DMS114 treated with DMSO at 0.1 percent for 48 hours (cell line): ENCODE results near the gene HHEX.
A peak's percentile ranks its signal among the peaks of the same experiment; 100 is the strongest.
"Not testable (repeated sequence)": the region's sequence is repeated elsewhere in the genome, so short reads cannot be mapped to it uniquely, and the experiment has no call there.

ENCODE experiments used
- DNase-seq: peaks from one replicate; lab custom pipeline; 2025; ENCODE audit not compliant: unreplicated experiment; lab: John Stamatoyannopoulos, UW

HHEX gene

DNA sequence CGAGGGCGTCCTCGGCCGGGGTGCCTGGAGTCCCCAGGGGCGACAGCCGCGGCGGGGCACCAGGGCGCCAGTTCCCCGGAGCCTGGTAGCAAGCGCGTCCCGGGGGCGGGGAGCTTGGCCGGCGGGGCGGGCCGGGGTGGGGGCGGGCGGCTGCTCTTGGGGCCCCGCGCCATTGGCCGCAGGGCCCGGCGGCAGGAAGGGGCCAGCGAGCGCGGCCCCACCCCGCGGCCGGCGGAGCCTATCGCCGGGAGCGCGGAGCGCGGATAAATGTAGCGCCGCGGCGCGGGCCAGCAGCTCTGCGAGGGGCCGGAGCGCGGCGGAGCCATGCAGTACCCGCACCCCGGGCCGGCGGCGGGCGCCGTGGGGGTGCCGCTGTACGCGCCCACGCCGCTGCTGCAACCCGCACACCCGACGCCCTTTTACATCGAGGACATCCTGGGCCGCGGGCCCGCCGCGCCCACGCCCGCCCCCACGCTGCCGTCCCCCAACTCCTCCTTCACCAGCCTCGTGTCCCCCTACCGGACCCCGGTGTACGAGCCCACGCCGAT is at the start of gene HHEX:
Gene HHEX, plus strand, starts transcription at position 293 of the 548 bp plus-strand sequence. Its CDS starts 32 bp downstream, at position 325.
- peak; percentile 43 for DNase-seq

DNA sequence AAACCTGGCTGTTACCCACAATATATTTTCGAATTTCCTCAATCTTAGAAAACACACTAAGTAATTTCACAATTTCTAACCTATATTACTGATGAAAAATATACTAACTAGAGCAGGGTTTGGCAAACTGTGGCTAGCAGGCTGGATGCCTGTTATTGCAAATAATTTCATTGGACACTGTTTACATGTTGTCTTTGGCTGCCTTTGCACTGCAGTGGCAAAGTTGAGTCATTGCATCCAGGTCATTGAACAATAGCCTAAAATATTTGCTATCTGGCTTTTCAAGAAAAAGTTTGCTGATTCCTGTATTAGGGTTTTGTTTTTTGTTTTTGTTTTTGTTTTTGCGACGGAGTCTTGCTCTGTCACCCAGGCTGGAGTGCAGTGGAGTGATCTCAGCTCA is 49.6 kb upstream of the HHEX start:
- no peak for DNase-seq

DNA sequence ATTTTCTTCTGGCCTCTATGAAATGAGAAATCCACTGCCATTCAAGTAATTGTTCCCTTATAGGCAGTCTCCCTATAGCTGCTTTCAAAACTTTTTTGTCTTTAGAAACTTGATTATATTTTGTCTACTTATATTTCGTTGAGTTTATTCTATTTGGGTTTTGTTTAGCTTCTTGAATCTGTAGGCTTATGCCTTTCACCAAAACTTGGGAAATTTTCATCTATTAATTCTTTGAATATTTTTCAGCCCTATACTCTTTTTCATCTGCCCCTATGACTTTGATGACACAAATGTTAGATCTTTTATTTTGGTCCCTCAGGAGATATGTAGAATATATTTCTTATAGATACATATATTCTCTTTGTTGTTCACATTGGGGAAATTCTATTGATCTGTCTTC is 48.3 kb upstream of the HHEX start:
- DNase-seq, result no peak

DNA sequence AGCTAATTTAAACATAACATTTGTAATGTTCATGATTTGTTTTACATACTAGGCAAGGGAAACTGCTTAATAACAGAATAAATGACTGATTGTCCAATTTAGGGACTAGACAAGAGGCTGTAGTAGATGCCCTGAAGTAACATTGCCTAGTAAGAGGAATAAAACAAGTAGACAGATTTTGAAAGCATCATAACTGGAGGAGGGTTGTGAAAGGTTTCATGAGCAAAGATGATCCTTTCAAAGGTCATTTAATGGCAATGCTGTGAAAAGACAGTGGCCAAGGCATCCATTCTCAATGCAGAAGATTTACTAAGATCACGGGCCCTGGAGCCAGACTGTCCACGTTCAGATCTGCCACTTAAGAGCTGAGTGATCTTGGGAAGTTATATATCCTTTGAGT is 44.8 kb upstream of the HHEX start:
- DNase-seq, result no peak

DNA sequence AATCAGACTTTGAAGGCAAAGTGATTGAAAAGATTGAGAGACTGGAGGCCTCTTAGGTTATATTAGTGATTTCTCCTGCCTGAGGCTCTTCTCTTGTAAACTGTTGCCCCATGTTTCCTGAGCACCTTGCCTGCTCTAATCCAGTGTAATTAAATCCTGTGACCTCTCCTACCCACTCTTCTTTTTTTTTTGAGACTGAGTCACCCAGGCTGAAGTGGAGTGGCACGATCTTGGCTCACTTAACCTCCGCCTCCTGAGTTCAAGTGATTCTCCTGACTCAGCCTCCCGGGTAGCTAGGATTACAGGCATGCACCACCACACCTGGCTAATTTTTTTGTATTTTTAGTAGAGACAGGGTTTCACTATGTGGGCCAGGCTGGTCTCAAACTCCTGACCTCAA is 38.9 kb upstream of the HHEX start:
- not testable (repeated sequence) for DNase-seq

DNA sequence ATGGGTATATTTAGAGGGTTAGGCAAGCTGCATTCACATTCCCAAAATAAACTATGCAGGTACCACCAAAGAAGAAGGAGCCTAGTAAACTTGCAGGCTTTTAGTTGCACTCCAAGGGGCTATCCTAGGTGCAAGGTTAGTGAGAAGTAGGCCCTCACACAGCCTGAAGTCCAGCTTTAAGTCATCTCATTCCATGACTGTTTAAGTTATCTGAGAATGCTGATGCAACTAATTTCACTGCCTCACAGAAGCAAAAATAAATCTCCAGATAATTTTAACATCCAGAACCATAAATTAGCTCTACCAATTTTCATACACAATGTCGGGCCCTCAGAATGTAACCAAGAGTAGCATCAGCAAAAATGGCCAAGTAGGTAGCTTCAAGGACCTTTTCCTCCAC is 34.3 kb upstream of the HHEX start:
- no peak for DNase-seq

DNA sequence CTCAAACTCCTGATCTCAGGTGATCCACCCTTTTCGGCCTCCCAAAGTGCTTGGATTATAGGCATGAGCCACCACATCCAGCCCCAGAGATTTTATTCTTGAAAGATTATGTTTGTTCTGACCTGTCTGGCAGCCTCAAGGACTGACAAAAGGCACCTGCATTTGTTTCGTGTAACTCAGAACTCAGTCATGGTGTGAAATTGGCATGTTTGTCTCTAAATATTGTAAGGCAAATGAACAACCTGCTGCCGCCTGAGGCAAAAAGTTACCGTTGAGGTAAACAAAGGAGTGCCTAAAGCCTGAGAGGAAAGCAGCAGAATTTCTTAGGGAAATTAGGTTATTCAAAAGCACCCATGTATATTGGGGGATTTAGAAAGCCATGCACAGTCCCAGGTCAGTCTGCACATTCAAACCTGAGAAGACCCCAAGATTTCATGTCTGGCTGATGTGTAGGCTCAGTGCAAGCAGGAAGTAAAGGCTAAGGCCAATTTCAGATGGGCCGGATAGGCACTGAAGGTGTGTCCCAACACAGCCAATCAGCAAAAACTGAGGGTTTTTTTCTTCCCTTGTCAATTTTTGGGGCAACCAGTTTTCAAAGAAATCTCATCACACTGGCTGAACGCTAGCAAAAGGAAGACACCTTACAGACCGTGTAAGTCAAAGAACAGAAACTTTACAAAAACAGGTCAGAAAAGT is 33.3 kb upstream of the HHEX start:
- DNase-seq, result no peak

DNA sequence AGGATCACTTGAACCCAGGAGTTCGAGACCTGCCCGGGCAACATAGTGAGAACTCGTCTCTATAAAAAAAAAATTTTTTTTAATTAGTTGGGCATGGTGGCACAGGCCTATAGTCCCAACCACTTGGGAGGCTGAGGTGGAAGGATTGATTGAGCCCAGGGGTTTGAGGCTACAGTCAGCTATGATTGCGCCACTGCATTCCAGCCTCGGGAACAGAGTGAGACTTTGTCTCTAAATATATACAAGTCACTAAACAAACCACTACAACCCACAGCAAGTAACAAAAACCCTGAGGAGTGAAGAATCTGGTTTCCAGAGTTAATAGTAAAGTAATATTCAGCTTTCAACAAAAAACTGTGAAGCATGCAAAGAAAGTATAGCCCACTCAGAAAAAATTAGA is 32.7 kb upstream of the HHEX start:
- no peak for DNase-seq

DNA sequence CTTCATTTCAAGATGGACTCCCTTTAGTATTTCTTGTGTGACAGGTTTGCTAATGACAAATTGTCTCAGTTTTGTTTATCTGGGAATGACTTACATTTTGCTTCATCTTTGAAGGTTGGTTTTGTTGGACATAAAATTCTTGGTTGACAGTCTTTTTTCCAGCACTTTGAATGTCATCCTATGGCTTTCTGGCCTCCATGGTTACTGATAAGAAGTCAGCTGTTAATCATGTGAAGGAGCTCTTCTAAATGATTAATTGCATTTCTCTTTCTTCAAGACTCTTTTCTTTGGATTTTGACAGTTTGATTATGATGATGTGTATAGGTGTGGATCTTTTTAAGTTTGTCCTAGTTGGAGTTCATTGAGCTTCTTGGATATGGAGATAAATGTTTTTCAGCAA is 26.9 kb upstream of the HHEX start:
- no peak for DNase-seq

DNA sequence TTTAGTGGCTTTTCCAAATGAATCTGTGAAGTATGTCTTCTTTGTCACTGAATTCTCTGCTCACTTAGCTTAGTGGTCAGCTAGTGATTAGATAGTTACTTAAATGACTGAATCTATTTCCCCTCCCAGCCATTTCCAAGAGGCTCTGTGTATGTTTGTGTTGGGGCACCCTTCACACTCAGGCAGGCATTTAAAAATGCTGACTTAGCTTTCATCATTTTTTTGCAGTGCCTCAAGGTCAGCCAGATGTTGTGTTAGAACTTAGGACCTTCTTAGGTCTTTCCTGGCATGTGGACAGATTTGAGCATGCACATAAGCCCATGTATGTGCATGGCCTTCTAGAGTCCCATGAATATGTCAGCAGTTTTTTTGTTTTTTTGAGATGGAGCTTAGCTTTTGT is 25.4 kb upstream of the HHEX start:
- DNase-seq, result no peak

DNA sequence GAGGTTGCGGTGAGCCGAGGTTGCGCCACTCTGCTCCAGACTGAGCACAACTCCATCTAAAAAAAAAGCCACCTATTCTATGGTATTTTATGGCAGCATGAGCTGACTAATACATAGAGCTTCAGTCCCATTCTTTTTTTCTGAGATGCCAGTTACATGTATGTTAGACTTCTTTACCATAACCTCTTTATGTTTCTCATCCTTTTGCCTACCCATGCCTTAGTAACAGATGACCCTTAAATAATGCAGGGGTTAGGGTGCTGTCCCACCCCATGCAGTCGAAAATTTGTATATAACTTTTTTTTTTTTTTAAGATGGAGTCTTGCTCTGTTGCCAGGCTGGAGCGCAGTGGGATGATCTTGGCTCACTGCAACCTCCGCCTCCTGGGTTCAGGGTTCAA is 22.7 kb upstream of the HHEX start:
- DNase-seq, result no peak

DNA sequence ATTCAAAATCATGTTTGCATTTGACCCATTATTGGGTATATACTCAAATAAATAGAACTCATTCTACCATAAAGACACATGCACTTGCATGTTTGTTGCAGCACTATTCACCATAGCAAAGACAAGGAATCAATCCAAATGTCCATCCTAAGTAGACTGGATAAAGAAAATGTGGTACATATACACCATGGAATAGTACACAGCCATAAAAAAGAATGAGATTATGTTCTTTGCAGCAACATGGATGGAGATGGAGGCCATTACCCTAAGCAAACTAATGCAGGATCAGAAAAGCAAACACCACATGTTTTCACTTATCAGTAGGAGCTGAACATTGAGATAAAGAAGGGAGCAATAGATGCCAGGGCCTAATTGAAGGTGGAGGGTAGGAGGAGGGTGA is 12.0 kb upstream of the HHEX start:
- no peak for DNase-seq

DNA sequence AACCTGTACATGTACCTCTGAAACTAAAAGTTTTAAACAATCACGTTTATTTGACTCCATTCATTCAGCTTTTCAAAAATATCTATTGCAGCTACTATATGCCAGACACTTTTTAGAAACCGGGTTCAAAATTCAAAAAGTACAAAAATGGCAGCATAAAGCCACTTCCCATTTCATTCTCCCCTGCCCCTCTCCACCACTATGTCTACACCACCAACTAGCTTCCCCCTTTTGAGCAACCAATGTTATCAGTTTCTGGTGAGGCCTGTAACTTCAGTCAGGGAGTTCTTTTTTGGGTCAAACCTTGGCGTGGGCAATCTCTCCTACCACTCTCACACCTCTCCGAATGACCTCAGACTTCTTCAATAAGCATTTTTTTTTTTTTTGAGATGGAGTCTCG is 11.5 kb upstream of the HHEX start:
- DNase-seq, result no peak

DNA sequence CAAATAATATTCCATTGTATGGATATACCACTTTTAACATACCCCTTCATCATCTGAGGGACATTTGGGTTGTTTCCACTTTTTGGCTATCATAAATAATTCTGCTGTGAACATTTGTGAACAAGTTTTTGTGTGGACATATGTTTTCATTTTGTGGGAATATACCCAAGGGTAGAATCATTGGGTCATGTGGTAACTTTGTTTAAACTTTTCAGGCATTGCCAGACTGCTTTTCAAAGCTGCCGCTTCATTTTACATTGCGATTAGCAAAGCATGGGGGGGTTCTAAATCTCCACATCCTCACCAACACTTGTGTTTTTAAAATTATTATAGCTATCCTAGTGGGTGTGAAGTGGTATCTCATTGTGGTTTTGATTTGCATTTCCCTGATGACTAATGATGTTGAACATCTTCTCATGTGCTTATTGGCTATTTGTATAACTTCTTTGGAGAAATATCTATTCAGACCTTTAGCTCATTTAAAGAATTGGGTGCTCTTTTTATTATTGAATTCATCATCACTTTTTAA is 8.4 kb upstream of the HHEX start:
- DNase-seq, result no peak

DNA sequence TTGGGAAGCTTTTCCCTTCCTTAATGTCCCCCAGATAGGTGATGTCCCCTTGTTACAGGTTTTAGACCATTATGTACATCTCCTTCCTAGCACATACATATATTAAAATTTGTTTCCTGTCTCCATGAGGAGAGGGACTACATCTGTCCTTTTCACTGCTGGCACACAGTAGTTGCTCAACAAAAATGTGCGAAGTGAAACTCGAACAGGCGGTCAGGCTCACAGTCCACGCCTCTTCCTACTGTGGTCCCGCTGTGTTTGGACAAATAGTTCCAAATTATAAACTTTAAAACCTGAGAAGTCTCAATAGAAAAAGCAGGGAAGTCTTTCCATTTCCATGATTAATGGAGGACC is 1.2 kb upstream of the HHEX start:
- DNase-seq, result no peak

DNA sequence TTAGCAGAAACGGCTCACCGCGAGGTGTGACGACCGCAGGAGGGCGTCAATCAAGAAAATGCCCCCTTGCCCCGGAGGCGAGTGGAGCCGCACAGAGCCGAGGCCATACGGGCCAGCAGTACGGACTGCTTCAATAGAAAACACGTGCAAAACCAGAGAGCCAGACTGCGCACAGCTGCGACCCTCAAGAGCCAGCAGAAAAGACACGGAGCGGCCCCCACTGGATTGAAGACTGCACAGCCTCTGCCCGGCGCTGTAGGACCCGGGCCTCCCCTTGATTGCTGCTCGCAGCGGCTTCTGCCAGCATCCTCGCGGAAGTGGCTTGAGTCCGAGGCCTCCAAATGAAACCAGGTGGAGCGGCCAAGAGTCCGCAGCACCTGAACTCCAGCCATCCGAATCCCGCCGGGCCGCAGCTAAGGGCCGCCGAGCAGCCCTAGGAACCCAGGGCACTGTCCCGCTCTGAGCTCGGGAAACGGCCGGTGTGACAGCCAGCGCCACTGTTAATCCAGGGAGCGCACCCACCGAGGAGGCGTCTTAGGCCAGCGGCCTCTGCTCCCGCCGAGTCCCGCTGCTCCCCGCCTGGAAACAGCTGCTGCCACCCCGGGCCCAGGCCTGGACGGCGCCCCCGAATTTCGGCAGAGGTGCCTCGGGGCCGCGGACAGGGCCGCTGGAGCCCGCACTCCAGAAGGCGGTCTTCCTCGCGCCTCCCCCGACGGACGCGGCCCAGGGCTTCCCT is 660 bp upstream of the HHEX start:
- DNase-seq, result peak; percentile 49

DNA sequence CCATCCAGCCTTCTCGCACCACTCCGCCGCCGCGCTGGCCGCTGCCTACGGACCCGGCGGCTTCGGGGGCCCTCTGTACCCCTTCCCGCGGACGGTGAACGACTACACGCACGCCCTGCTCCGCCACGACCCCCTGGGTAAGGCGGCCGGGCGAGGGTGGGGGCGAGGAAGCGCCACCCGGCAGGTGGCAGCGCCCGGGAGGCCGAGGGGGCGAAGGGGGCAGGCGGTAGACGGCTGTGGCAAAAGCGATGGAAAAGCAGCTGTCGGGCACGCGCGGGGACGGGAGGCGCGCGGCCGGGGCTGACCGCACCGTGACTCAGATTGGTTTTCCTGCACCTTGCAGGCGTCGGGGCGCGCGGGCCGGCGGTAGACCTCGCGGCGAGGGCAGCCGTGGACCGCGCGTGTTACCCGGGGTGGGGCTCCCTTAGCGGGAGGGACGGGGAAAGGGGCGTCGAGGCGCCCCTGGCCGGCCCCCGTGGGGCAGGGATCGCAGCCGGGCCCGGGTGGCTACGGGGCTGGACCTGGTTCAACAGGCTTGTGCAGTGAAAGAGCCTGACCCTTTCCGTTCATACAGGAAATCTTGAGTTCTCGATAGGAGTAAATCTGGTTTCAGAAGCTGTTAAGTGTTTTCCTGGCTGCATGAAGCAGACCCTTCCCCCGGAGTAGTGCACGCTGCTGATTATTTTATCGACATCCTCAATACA is 608 bp downstream of the HHEX start:
- no peak for DNase-seq

DNA sequence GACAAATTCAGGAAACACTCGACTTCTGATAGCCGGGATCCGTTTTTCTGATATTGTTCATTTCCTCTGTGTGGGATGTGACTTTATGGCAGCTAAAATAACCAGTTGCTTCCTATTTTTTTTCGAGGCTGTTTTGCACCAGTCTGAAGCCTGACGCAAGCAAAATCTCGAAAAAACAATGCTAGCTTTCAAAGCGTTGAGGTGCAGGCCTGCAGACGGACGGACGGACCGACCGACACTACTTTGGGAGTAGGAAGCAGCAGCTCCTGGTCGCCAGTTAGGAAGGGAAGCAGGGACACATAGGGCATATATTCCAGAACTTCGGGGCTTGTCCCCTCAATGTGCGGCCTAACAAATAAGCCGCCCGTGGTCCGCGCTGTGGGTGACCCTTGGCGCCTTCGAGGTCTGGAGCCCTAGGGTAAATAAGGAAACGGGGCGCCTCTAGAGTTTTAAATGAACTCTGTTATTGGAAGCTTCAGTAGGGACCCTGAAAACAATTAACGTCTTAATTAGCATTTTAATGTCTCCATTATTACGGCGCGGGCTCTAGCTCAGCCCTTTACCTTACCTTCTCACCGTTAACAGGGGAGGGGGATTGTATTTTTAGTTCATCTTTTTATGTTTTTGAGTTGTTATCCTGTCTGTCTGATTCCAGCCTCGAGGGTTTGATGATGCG is 1.3 kb downstream of the HHEX start:
- no peak for DNase-seq

DNA sequence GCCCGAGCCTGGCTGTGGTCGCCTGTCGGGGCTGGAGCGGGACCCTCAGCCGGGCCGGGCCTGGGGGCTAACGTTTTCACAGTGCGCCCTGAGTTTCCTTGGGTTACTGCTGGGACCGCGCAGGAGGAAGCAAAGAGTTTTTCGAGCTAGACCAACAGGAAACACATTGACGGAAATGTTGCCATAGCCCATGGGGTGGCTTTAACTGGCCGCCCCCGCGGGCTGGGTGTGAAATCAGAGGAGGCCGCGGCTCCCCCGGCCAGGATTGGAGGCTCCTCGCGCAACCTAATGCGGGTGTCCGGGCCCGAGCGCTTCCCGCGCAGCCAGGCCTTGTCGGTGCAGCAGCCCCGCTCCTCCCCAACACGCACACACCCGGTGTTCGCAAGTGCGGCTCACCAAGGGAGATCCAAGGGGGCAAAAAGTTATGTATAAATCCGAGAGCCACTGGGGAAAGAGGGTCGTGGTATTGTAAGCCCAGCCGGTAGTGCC is 1.9 kb downstream of the HHEX start:
- DNase-seq, result no peak

DNA sequence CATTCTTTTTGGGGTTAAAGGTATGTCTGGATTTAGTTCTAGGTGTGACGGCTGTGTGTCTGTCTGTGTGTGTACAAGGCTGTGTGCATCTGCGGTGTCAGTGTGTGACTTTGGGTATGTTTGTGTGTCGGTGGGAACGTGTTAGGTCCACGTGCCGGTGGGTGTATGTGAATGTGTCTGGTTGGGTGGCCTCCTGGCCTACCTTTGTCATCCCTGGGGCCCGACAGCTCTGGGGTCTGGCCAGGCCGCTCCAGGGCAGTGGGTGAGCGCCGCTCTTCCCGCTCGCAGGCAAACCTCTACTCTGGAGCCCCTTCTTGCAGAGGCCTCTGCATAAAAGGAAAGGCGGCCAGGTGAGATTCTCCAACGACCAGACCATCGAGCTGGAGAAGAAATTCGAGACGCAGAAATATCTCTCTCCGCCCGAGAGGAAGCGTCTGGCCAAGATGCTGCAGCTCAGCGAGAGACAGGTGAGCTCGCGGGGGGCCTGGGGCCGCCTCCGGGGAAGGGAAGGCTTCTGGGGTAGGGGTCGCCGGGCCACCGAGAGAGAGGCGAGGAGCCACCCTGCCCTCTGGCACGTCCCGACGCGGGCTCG is 2.4 kb downstream of the HHEX start:
- DNase-seq, result no peak
